H7 (cell line): ENCODE measurements around the gene GABRD. TPM values are rescaled to one million over a fixed set of nuclear protein-coding genes. Genes with fewer than 3 reads are reported as not detected.

Experiments
- DNase-seq: peaks from one replicate; pipeline ENCODE4 v3.0.0; 2012
- H3K27me3 ChIP-seq: 2 replicates; pipeline ENCODE4 v1.6.0; 2011; ENCODE audit warnings: mild to moderate bottlenecking, low read length; ENCODE audit not compliant: control insufficient read depth, insufficient read depth
- H3K36me3 ChIP-seq: replicated peaks from 2 replicates; pipeline ENCODE4 v1.5.1; 2011; ENCODE audit warnings: low read length; ENCODE audit not compliant: control insufficient read depth, insufficient read depth
- H3K4me3 ChIP-seq: 2 replicates; pipeline ENCODE4 v1.5.1; 2011; ENCODE audit warnings: low read depth, mild to moderate bottlenecking, control low read depth, low read length, moderate library complexity; ENCODE audit not compliant: insufficient read depth
- total RNA-seq: library from RNA; depleted of rRNA; stranded (reverse); fragments of >200 nt; shearing (Covaris generic); gene quantifications from 2 replicates; pipeline ENCODE4 v1.2.3, GENCODE V29; 2014

The GABRD gene
- total RNA-seq, 1 experiment from 2014 or later: 5.1 TPM

DNA sequence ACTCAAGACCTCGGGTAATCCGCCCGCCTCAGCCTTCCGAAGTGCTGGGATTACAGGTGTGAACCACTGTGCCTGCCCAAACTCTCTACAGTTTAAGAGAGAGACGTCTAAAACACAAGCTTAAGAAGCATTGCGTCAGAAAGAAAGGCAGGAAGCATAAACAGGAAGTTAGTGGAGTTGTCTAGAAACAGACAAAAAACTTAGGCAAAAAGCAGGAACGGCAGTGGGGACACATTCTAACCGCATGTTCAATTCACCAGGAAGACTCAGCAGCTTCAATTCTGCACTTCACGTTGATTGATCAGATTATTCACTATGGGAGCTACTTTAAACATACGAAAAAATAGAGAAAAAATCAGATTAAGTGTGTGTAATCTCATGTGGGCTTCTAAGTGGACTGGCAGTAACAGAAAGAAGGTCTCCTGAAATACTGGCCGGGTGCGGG is 22.9 kb upstream of the GABRD start:
- Histone ChIP-seq H3K36me3 (no peaks in the 10 kb centered on the region), H3K27me3 (no peaks in the 10 kb centered on the region), H3K4me3 (no peak overlapping the region)
- no peak for DNase-seq

GRCh38 chr1:1997576-1997975 is 21.6 kb upstream of the GABRD start:
- Histone ChIP-seq H3K27me3 (no peaks in the 10 kb centered on the region), H3K4me3 (no peak overlapping the region), H3K36me3 (no peaks in the 10 kb centered on the region)
- no peak for DNase-seq

GRCh38 chr1:2000432-2000831 is 18.7 kb upstream of the GABRD start:
- H3K36me3 ChIP-seq: no peaks in the 10 kb centered on the region
- peaks cover 3% of the 10 kb centered on the region for H3K27me3 ChIP-seq
- DNase-seq: no peak
- no peak overlapping the region for H3K4me3 ChIP-seq

GRCh38 chr1:2000850-2001249 is 18.3 kb upstream of the GABRD start:
- Histone ChIP-seq H3K36me3 (no peaks in the 10 kb centered on the region), H3K4me3 (no peak overlapping the region), H3K27me3 (peaks cover 3% of the 10 kb centered on the region)
- DNase-seq: no peak

- H3K27me3 ChIP-seq: peaks cover 3% of the 10 kb centered on the region
- H3K4me3 ChIP-seq: no peak overlapping the region
- no peaks in the 10 kb centered on the region for H3K36me3 ChIP-seq
- DNase-seq: no peak
Observed at GRCh38 chr1:2001773-2002411, 17.3 kb upstream of the GABRD start.

- DNase-seq: peak; percentile 99
- H3K27me3 ChIP-seq: peaks cover 3% of the 10 kb centered on the region
- H3K36me3 ChIP-seq: no peaks in the 10 kb centered on the region
- H3K4me3 ChIP-seq: peak within 1 kb of the TSS; percentile 44
Observed at GRCh38 chr1:2003541-2004131, 15.5 kb upstream of the GABRD start, which contains the start of gene CFAP74. CFAP74 (minus strand) TSS chr1:2003786; CDS start chr1:1990956, 12,830 bp downstream.

- no peak for DNase-seq
- no peaks in the 10 kb centered on the region for H3K36me3 ChIP-seq
- no peak overlapping the region for H3K4me3 ChIP-seq
- H3K27me3 ChIP-seq: peaks cover 3% of the 10 kb centered on the region
Observed at GRCh38 chr1:2004856-2005255, 14.3 kb upstream of the GABRD start.

DNA sequence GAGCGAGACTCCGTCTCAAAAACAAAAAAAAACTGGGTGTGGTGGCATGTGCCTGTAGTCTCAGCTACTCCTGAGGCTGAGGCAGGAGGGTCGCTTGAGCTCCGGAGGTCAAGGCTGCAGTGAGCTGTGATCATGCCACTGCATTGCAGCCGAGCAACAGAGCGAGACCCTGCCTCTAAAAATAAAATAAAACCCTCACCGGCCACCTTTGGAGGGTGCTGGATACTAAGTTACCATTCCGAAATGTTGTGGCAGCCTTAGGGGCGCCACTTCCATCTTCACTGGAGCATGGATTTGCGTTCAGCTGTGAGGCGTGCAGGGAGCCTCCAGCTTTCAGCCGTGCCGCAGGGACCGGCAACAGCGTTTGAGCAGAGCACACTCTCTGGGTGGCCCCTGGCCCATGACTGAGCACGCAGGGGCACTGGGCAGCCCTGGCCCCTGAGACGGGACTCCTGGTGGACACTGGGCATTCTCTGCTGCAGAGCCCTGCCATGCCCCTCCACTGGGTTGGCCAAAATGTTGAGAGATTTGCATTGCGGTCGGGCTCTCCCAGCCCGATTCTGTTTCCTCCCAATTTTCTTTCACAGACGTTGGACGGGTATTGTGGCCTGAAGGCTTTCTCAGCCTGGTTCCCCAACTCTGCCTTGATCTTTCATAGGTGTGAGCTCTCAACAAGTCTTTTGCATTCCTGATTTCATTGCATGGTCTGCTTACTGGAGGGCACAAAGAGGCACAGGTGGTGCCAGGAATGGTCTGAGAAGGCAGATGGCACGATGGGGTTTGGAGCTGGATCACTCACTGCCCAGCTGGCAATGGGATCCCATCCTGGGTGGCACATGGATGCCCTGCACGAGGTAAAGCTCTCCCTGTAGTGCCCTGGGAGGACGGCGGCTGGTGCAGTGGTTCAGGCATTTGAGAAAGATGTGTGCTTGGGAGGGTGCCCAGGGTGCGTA is 9.8 kb upstream of the GABRD start:
- no peak for DNase-seq

GRCh38 chr1:2014181-2014580 is 5.0 kb upstream of the GABRD start:
- Histone ChIP-seq H3K4me3 (no peak overlapping the region), H3K27me3 (peaks cover 6% of the 10 kb centered on the region; the same call in 1 of the 2 replicates), H3K36me3 (no peaks in the 10 kb centered on the region)
- peak; percentile 39 for DNase-seq

More for the DNA sequence above, 9.8 kb upstream of the GABRD start:
- Histone ChIP-seq H3K27me3 (no peaks in the 10 kb centered on the region), H3K4me3 (no peak overlapping the region), H3K36me3 (no peaks in the 10 kb centered on the region)

GRCh38 chr1:2014741-2015735 is 4.1 kb upstream of the GABRD start:
- peak; percentile 58 for DNase-seq
- no peak overlapping the region for H3K4me3 ChIP-seq
- peaks cover 11% of the 10 kb centered on the region for H3K27me3 ChIP-seq
- H3K36me3 ChIP-seq: no peaks in the 10 kb centered on the region

- peak; percentile 36 for DNase-seq
- Histone ChIP-seq H3K27me3 (peaks cover 20% of the 10 kb centered on the region), H3K36me3 (no peaks in the 10 kb centered on the region), H3K4me3 (no peak overlapping the region)
Observed at GRCh38 chr1:2016123-2016522, 3.0 kb upstream of the GABRD start.

DNA sequence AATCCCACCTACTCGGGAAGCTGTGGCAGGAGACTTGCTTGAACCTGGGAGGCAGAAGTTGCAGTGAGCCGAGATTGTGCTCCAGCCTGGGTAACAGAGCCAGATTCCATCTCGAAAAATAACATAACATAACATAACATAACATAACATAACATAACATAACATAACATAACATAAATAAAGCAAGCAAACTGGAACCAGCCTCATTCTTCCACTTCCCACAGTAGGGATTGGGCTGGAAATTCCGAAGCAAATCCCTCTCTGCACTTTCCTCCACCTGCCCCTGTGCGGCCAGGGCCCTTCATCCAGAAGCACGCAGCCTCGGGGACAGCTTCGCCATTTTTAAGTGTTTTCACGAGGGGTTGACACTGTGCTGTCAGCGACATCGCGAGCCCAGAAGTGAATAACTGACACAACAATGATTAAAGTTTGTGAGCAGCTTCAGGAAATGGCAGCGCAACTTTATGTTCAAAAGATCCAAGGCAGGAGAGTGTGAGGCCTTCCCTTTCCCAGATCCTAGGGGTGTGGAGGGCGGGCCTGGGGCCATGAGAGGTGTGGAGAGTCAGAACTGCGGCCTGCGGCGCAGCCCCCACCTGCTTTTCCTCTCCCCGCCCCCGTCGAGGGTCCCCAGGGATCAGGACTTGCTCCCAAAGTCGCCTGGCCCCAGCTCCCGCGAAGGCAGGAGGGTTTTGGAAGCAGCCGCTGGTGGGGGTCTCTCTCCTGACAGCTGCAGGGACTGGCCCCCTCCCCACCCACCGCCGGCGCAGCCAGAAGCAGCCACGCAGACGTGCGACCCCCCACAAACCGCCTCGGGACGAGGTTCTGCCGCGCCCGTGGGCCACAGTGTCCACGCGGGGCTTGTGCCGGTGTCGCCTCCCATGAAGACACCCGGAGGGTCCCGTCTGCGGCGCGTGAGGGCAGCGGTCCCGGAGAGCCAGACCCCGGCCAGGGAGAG is 651 bp upstream of the GABRD start:
- H3K36me3 ChIP-seq: no peaks in the 10 kb centered on the region
- H3K27me3 ChIP-seq: peaks cover 22% of the 10 kb centered on the region
- DNase-seq: peak; percentile 85
- peak overlapping the region; percentile 55 for H3K4me3 ChIP-seq
